MCF 10A (cell line): ENCODE data around the gene UBLCP1. TPM values are rescaled to one million over a fixed set of nuclear protein-coding genes. Genes with fewer than 3 reads are reported as not detected.

Experiments
- BruUV-seq: library from RNA; stranded (reverse); fragments of 400-500 nt; replicated peaks from 2 replicates; lab custom pipeline; 2021; lab: Mats Ljungman, UMichigan
- CTCF ChIA-PET: fragments of 300-600 bp; sonication (Branson Sonifier 250); formaldehyde crosslinking; extraction: SDS; loops from one replicate; lab custom pipeline; 2021; ENCODE audit warnings: antibody characterized with exemption, inconsistent platforms; lab: Yijun Ruan, JAX
- POLR2A ChIA-PET: fragments of 300-600, 350-650 bp; sonication (Branson Sonifier 250); formaldehyde crosslinking; extraction: SDS; loops from one replicate; lab custom pipeline; 2020; ENCODE audit warnings: antibody characterized with exemption, inconsistent platforms; lab: Yijun Ruan, JAX
- DNase-seq: peaks from one replicate; pipeline ENCODE4 v3.0.0-alpha.2; 2018; ENCODE audit not compliant: unreplicated experiment
- H3K27ac Mint-ChIP-seq: one replicate; pipeline ENCODE4 v1.8.0; 2022; ENCODE audit warnings: mild to moderate bottlenecking, low read depth, mixed read lengths; ENCODE audit not compliant: unreplicated experiment
- H3K27me3 Mint-ChIP-seq: one replicate; pipeline ENCODE4 v1.8.0; 2022; ENCODE audit warnings: mixed read lengths; ENCODE audit not compliant: insufficient read depth, unreplicated experiment
- H3K36me3 Mint-ChIP-seq: one replicate; pipeline ENCODE4 v1.8.0; 2022; ENCODE audit warnings: mild to moderate bottlenecking, moderate library complexity, mixed read lengths; ENCODE audit not compliant: insufficient read depth, unreplicated experiment
- H3K4me1 Mint-ChIP-seq: one replicate; pipeline ENCODE4 v1.8.0; 2022; ENCODE audit warnings: mixed read lengths; ENCODE audit not compliant: insufficient read depth, unreplicated experiment
- H3K4me3 Mint-ChIP-seq: one replicate; pipeline ENCODE4 v1.8.0; 2022; ENCODE audit warnings: mild to moderate bottlenecking, moderate library complexity, mixed read lengths; ENCODE audit not compliant: unreplicated experiment
- H3K9me3 Mint-ChIP-seq: one replicate; pipeline ENCODE4 v1.8.0; 2022; ENCODE audit warnings: mixed read lengths; ENCODE audit not compliant: unreplicated experiment
- CTCF ChIP-seq: fragments of 200-600 bp; IDR thresholded peaks from one replicate; pipeline ENCODE4 v1.8.0; 2022; ENCODE audit warnings: antibody characterized with exemption, mild to moderate bottlenecking; ENCODE audit not compliant: unreplicated experiment
- intact Hi-C: fragments of 100-400 bp; cut with micrococcal nuclease; formaldehyde crosslinking; loops from 2 replicates; pipeline ENCODE4 v1.14.1; 2022
- total RNA-seq: library from RNA; stranded (reverse); gene quantifications from 2 replicates; pipeline ENCODE4 v1.2.3, GENCODE V29; 2022

Gene UBLCP1
- total RNA-seq, 1 experiment from 2014 or later = 74.4 TPM

- intact Hi-C loops = no loop called here
- no peak for DNase-seq
- no peak for TF ChIP-seq CTCF
- Mint-ChIP-seq H3K9me3 (no peaks in the 10 kb centered on the region), H3K4me3 (no peak overlapping the region), H3K27me3 (no peaks in the 10 kb centered on the region), H3K36me3 (peaks cover 7% of the 10 kb centered on the region), H3K27ac (no peak overlapping the region), H3K4me1 (peaks cover 33% of the 10 kb centered on the region)
- ChIA-PET CTCF (interaction anchor here (0.5 to 1.6 kb wide), 5 partner anchors 12 to 1296 kb away, joined by 3 to 7 read pairs (median 5); no protein-coding TSS in a partner anchor), POLR2A (interaction anchor here (0.7 to 3.7 kb wide), 10 partner anchors 13 to 89 kb away, joined by 3 to 26 read pairs (median 4); no protein-coding TSS in a partner anchor)
- no TSS peak for BruUV-seq
These were observed 18.2 kb upstream of the UBLCP1 start for GRCh38 chr5:159244890-159245289.

- ChIA-PET CTCF (no interaction called here), POLR2A (interaction anchor here (0.6 to 1.4 kb wide), 8 partner anchors 9 to 76 kb away, joined by 3 to 8 read pairs (median 4); no protein-coding TSS in a partner anchor)
- H3K27ac Mint-ChIP-seq = no peak overlapping the region
- TF ChIP-seq CTCF = no peak
- peaks cover 8% of the 10 kb centered on the region for H3K4me1 Mint-ChIP-seq
- no peak overlapping the region for H3K4me3 Mint-ChIP-seq
- H3K36me3 Mint-ChIP-seq = peaks cover 7% of the 10 kb centered on the region
- BruUV-seq = no TSS peak
- no peak for DNase-seq
- H3K27me3 Mint-ChIP-seq = no peaks in the 10 kb centered on the region
- intact Hi-C loops = no loop called here
- no peaks in the 10 kb centered on the region for H3K9me3 Mint-ChIP-seq
These were observed 13.9 kb upstream of the UBLCP1 start for GRCh38 chr5:159249158-159249557.

- H3K27ac Mint-ChIP-seq = no peak overlapping the region
- BruUV-seq = no TSS peak
- H3K4me3 Mint-ChIP-seq = no peak overlapping the region
- no peaks in the 10 kb centered on the region for H3K9me3 Mint-ChIP-seq
- intact Hi-C loops = no loop called here
- H3K4me1 Mint-ChIP-seq = peaks cover 15% of the 10 kb centered on the region
- ChIA-PET POLR2A (interaction anchor here (0.6 to 3.3 kb wide), 10 partner anchors 9 to 310 kb away, joined by 3 to 26 read pairs (median 4); partner anchors contain the start of gene UBLCP1), CTCF (interaction anchor here (0.5 to 1.0 kb wide), 4 partner anchors 9 to 95 kb away, joined by 3 to 6 read pairs (median 3); no protein-coding TSS in a partner anchor)
- no peak for DNase-seq
- no peaks in the 10 kb centered on the region for H3K27me3 Mint-ChIP-seq
- TF ChIP-seq CTCF = no peak
- peaks cover 7% of the 10 kb centered on the region for H3K36me3 Mint-ChIP-seq
These were observed 10.9 kb upstream of the UBLCP1 start for GRCh38 chr5:159252195-159252594.

- intact Hi-C loops = no loop called here
- H3K27me3 Mint-ChIP-seq = no peaks in the 10 kb centered on the region
- H3K36me3 Mint-ChIP-seq = peaks cover 10% of the 10 kb centered on the region
- no peak for DNase-seq
- H3K27ac Mint-ChIP-seq = no peak overlapping the region
- ChIA-PET POLR2A (interaction anchor here (0.7 to 6.3 kb wide), 9 partner anchors 10 to 758 kb away, joined by 3 to 81 read pairs (median 3); partner anchors contain the start of gene RNF145), CTCF (interaction anchor here (0.7 to 1.5 kb wide), 2 partner anchors 12 to 30 kb away, joined by 4 to 7 read pairs; no protein-coding TSS in a partner anchor)
- H3K9me3 Mint-ChIP-seq = peaks cover 7% of the 10 kb centered on the region
- no TSS peak for BruUV-seq
- H3K4me1 Mint-ChIP-seq = peaks cover 13% of the 10 kb centered on the region
- no peak overlapping the region for H3K4me3 Mint-ChIP-seq
- TF ChIP-seq CTCF = no peak
These were observed 6.1 kb upstream of the UBLCP1 start for GRCh38 chr5:159257007-159257406.
